Trophoblast cell (in vitro differentiated cells and primary cell): ENCODE results near the gene PGAP2.
"Not testable (repeated sequence)": the region's sequence is repeated elsewhere in the genome, so short reads cannot be mapped to it uniquely, and the experiment has no call there.

ENCODE experiments used
- DNase-seq, 2 donors: peaks; one replicate each; pipeline ENCODE4 v3.0.0-alpha.2; 2016
- H2AFZ ChIP-seq: 2 replicates; pipeline ENCODE4 v1.6.1; 2013; ENCODE audit warnings: low read length, moderate library complexity, mild to moderate bottlenecking; ENCODE audit not compliant: insufficient read depth, poor library complexity
- H2AK5ac ChIP-seq: 2 replicates; pipeline ENCODE4 v1.6.1; 2013; ENCODE audit warnings: mild to moderate bottlenecking, low read length
- H2BK120ac ChIP-seq: 2 replicates; pipeline ENCODE4 v1.6.1; 2013; ENCODE audit warnings: low read length, mild to moderate bottlenecking, moderate library complexity; ENCODE audit not compliant: insufficient read depth, poor library complexity
- H2BK12ac ChIP-seq: 2 replicates; pipeline ENCODE4 v1.6.1; 2013; ENCODE audit warnings: mild to moderate bottlenecking, low read length, moderate library complexity
- H2BK5ac ChIP-seq: 2 replicates; pipeline ENCODE4 v1.6.1; 2013; ENCODE audit warnings: low read length, low read depth, moderate library complexity, mild to moderate bottlenecking; ENCODE audit not compliant: poor library complexity
- H3K14ac ChIP-seq: 2 replicates; pipeline ENCODE4 v1.6.1; 2013; ENCODE audit warnings: mild to moderate bottlenecking, low read length
- H3K18ac ChIP-seq: 2 replicates; pipeline ENCODE4 v1.6.1; 2013; ENCODE audit warnings: mild to moderate bottlenecking, low read length
- H3K23ac ChIP-seq: 2 replicates; pipeline ENCODE4 v1.6.1; 2013; ENCODE audit warnings: low read length
- H3K27ac ChIP-seq: 2 replicates; pipeline ENCODE4 v1.5.1; 2013; ENCODE audit warnings: low read depth, mild to moderate bottlenecking, inconsistent platforms, low read length, moderate library complexity
- H3K27me3 ChIP-seq: 2 replicates; pipeline ENCODE4 v1.6.1; 2013; ENCODE audit warnings: inconsistent platforms, mild to moderate bottlenecking, low read length, moderate library complexity; ENCODE audit not compliant: insufficient read depth
- H3K36me3 ChIP-seq, 2 experiments: 1 replicate in 1 of 2; 2 replicates in 1 of 2; pipeline ENCODE4 v1.6.1; 2013; ENCODE audit warnings: low read length in 2 of 2, mild to moderate bottlenecking in 2 of 2, moderate library complexity in 1 of 2; ENCODE audit not compliant: insufficient read depth in 2 of 2, control insufficient read depth in 1 of 2
- H3K4ac ChIP-seq: 2 replicates; pipeline ENCODE4 v1.6.1; 2013; ENCODE audit warnings: low read depth, mild to moderate bottlenecking, low read length, moderate library complexity
- H3K4me1 ChIP-seq, 2 experiments: 1 replicate in 1 of 2; 2 replicates in 1 of 2; pipeline ENCODE4 v1.6.1; 2013; ENCODE audit warnings: low read length in 2 of 2, mild to moderate bottlenecking in 2 of 2, moderate library complexity in 1 of 2; ENCODE audit not compliant: insufficient read depth in 2 of 2, control insufficient read depth in 1 of 2
- H3K4me2 ChIP-seq: 2 replicates; pipeline ENCODE4 v1.6.1; 2013; ENCODE audit warnings: inconsistent platforms, mild to moderate bottlenecking, low read length, moderate library complexity
- H3K4me3 ChIP-seq: 2 replicates; pipeline ENCODE4 v1.5.1; 2013; ENCODE audit warnings: mild to moderate bottlenecking, low read depth, low read length, inconsistent platforms
- H3K79me1 ChIP-seq: one replicate; pipeline ENCODE4 v1.6.1; 2013; ENCODE audit warnings: low read length
- H3K79me2 ChIP-seq: 2 replicates; pipeline ENCODE4 v1.6.1; 2013; ENCODE audit warnings: low read length, mild to moderate bottlenecking; ENCODE audit not compliant: control insufficient read depth, insufficient read depth, poor library complexity
- H3K9ac ChIP-seq: 2 replicates; pipeline ENCODE4 v1.6.1; 2013; ENCODE audit warnings: mild to moderate bottlenecking, low read length
- H3K9me3 ChIP-seq: 2 replicates; pipeline ENCODE4 v1.6.1; 2013; ENCODE audit warnings: low read depth, mild to moderate bottlenecking, control low read depth, inconsistent platforms, low read length; ENCODE audit not compliant: insufficient read depth
- H4K12ac ChIP-seq: 2 replicates; pipeline ENCODE4 v1.6.1; 2013; ENCODE audit warnings: low read depth, mild to moderate bottlenecking, low read length, moderate library complexity
- H4K8ac ChIP-seq: 2 replicates; pipeline ENCODE4 v1.6.1; 2013; ENCODE audit warnings: low read depth, mild to moderate bottlenecking, low read length, moderate library complexity
- H4K91ac ChIP-seq: one replicate; pipeline ENCODE4 v1.6.1; 2013; ENCODE audit warnings: low read depth, mild to moderate bottlenecking, low read length, moderate library complexity
- WGBS: extraction: QIAGEN DNeasy Blood & Tissue Kit; methylation state at CpG from one replicate; pipeline ENCODE4 v1.1.7; 2013; ENCODE audit warnings: missing lambda C conversion rate; ENCODE audit not compliant: insufficient read length, insufficient coverage; ENCODE audit errors: extremely low coverage; 5-methylcytosine and 5-hydroxymethylcytosine counted together

The PGAP2 gene

DNA sequence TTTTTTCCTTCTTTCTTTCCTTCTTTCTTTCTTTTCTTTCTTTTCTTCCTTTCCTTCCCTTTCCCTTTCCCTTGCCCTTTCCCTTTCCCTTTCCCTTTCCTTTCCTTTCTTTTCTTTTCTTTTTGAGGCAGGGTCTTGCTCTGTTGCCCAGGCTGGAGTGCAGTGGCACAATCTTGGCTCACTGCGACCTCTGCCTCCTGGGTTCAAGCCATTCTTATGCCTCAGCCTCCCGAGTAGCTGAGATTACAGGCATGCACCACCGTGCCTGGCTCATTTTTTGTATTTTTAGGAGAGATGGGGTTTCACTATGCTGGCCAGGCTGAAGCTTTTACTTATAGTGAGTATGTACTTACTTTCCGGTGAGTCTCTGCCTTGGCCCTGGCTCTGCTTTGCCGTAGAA lies 6.5 kb downstream of the PGAP2 start:
- not testable (repeated sequence) for H2AFZ ChIP-seq, H3K23ac ChIP-seq, H3K27ac ChIP-seq, H3K9me3 ChIP-seq, H3K27me3 ChIP-seq, H4K91ac ChIP-seq, H3K18ac ChIP-seq, H2AK5ac ChIP-seq, H3K4ac ChIP-seq, H3K36me3 ChIP-seq, H3K14ac ChIP-seq, H3K79me2 ChIP-seq, H2BK5ac ChIP-seq, H3K79me1 ChIP-seq, DNase-seq, H3K4me3 ChIP-seq, H2BK120ac ChIP-seq, H2BK12ac ChIP-seq, H4K8ac ChIP-seq, H3K4me2 ChIP-seq, H3K9ac ChIP-seq, H4K12ac ChIP-seq
- peaks cover 16 to 19% of the 10 kb centered on the region in 2 experiments for H3K4me1 ChIP-seq
- no CpG with 5 or more reads among the region's 5 CpGs for WGBS

DNA sequence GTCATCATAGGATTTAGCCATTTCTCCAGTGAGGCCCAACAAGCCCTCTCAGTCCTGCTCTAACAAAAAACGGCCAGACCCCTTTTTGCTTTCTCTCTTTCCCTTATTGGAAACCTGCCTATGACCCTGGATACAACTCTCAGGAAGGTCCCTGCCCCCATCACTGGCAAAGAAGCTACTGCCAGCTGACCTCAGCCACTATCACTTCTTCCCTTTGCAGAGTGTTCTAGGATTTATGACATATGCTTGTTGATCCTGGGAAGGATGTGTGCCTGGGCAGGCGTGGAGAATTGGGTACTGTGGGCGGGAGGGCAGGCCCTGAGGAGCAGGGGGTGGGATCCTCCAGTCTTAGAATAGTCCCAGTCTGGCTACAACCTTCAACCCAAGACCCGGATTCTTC lies 7.5 kb downstream of the PGAP2 start:
- Histone ChIP-seq H2BK12ac (no peak overlapping the region), H3K27ac (no peak overlapping the region), H3K9ac (no peak overlapping the region), H3K4me2 (no peak overlapping the region), H3K4me1 (peaks cover 11 to 12% of the 10 kb centered on the region in 2 experiments), H2BK5ac (no peak overlapping the region), H3K79me1 (no peaks in the 10 kb centered on the region), H3K4me3 (no peak overlapping the region), H3K27me3 (no peaks in the 10 kb centered on the region), H2AFZ (no peak overlapping the region), H3K18ac (no peak overlapping the region), H3K14ac (no peak overlapping the region), H2AK5ac (no peak overlapping the region), H3K79me2 (no peaks in the 10 kb centered on the region), H3K36me3 (peaks cover 2 to 4% of the 10 kb centered on the region in 2 experiments), H4K8ac (no peak overlapping the region), H3K23ac (no peak overlapping the region), H3K4ac (no peak overlapping the region), H4K12ac (no peak overlapping the region), H2BK120ac (no peak overlapping the region), H3K9me3 (no peaks in the 10 kb centered on the region), H4K91ac (no peak overlapping the region)
- no peak for DNase-seq
- no CpG with 5 or more reads among the region's 4 CpGs for WGBS

DNA sequence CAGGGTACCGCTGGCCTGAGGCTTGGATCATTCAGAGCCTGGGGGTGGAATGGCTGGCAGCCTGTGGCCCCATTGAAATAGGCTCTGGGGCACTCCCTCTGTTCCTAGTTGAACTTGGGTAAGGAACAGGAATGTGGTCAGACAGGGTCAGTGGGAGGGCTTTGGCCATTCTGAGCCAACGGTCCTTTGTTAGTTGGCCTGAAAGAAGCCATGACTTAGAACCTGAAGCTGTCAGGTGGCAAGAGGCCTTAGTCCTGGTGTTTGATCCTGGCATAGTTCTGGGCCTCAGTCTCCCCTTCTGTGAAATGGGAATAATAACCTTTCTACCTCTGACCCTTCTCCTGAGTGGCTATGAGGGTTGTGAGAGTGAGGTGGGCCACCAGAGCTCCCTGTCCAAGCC lies 8.3 kb downstream of the PGAP2 start:
- no CpG with 5 or more reads among the region's 2 CpGs for WGBS
- no peak overlapping the region for H2BK12ac ChIP-seq
- H2BK5ac ChIP-seq: no peak overlapping the region
- H3K27me3 ChIP-seq: no peaks in the 10 kb centered on the region
- H3K9me3 ChIP-seq: no peaks in the 10 kb centered on the region
- H3K79me2 ChIP-seq: no peaks in the 10 kb centered on the region
- H3K4ac ChIP-seq: no peak overlapping the region
- DNase-seq: peak; percentile 97 to 99
- H3K4me2 ChIP-seq: no peak overlapping the region
- H3K23ac ChIP-seq: no peak overlapping the region
- peaks cover 7 to 12% of the 10 kb centered on the region in 2 experiments for H3K4me1 ChIP-seq
- peaks cover 0 to 2% of the 10 kb centered on the region in 2 experiments for H3K36me3 ChIP-seq
- no peak overlapping the region for H2AFZ ChIP-seq
- no peak overlapping the region for H2BK120ac ChIP-seq
- no peaks in the 10 kb centered on the region for H3K79me1 ChIP-seq
- no peak overlapping the region for H4K12ac ChIP-seq
- H4K8ac ChIP-seq: no peak overlapping the region
- no peak overlapping the region for H3K14ac ChIP-seq
- H3K4me3 ChIP-seq: no peak overlapping the region
- no peak overlapping the region for H3K9ac ChIP-seq
- H3K27ac ChIP-seq: no peak overlapping the region
- H4K91ac ChIP-seq: no peak overlapping the region
- no peak overlapping the region for H3K18ac ChIP-seq
- no peak overlapping the region for H2AK5ac ChIP-seq

DNA sequence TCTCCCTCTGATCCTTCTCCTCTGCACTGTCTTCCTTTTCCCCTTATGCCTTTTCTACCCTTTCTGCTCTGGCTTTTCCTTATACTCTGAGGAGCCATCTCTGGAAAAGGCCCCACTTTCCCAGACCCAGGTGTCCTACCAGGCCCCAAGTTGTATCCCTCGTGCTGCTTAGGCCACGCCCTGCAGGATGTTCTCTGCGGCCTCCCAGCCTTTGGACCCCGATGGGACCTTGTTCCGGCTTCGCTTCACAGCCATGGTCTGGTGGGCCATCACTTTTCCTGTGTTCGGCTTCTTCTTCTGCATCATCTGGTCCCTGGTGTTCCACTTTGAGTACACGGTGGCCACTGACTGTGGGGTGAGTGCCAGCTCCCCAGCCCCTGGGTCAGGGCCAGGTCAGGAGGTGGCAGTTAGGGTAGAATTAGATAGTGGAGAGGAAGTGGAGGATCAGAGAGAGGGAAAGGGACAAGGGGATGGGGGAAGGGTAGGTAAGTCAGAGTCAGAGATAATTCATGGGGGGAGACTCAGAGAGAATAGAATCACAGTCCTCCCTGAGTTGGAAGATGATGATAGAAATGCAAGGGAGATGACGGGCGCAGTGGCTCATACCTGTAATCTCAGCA lies 8.9 kb downstream of the PGAP2 start:
- Histone ChIP-seq H4K12ac (no peak overlapping the region), H3K79me2 (no peaks in the 10 kb centered on the region), H3K36me3 (peaks cover 0 to 2% of the 10 kb centered on the region in 2 experiments), H2BK12ac (no peak overlapping the region), H3K14ac (no peak overlapping the region), H3K4me1 (peaks cover 7 to 12% of the 10 kb centered on the region in 2 experiments), H3K9me3 (no peaks in the 10 kb centered on the region), H3K9ac (no peak overlapping the region), H3K79me1 (no peaks in the 10 kb centered on the region), H2BK5ac (no peak overlapping the region), H3K27me3 (no peaks in the 10 kb centered on the region), H2BK120ac (no peak overlapping the region), H2AK5ac (no peak overlapping the region), H3K4me2 (no peak overlapping the region), H3K27ac (no peak overlapping the region), H3K23ac (no peak overlapping the region), H3K18ac (no peak overlapping the region), H4K91ac (no peak overlapping the region), H3K4me3 (no peak overlapping the region), H4K8ac (no peak overlapping the region), H3K4ac (no peak overlapping the region), H2AFZ (no peak overlapping the region)
- no CpG with 5 or more reads among the region's 10 CpGs for WGBS
- DNase-seq: no peak
